CD14-positive monocyte (primary cell): ENCODE measurements around the gene FAM118B. TPM values are rescaled to one million over a fixed set of nuclear protein-coding genes. Genes with fewer than 3 reads are reported as not detected.

ENCODE experiments used
- DNase-seq, 3 donors: peaks; one replicate each; pipeline ENCODE4 v3.0.0-alpha.2; 2011 to 2022
- H2AFZ ChIP-seq: 2 replicates; pipeline ENCODE4 v1.6.0; 2012; ENCODE audit warnings: mild to moderate bottlenecking, low read depth, low read length, inconsistent platforms; ENCODE audit not compliant: insufficient read depth, poor library complexity, severe bottlenecking
- H3K27ac ChIP-seq, 2 donors: 1 replicate in 1 of 2; 2 replicates in 1 of 2; pipeline ENCODE4 v1.5.1; 2012 to 2013; ENCODE audit warnings: low read length in 2 of 2, control low read depth in 1 of 2, inconsistent platforms in 1 of 2, low read depth in 1 of 2, mild to moderate bottlenecking in 1 of 2
- H3K27me3 ChIP-seq, 2 donors: one replicate each; pipeline versions ENCODE4 v1.6.0 to v1.6.1; 2011 to 2013; ENCODE audit warnings: low read length in 2 of 2; ENCODE audit not compliant: control insufficient read depth in 2 of 2, insufficient read depth in 2 of 2
- H3K36me3 ChIP-seq, 2 donors: replicated peaks in 1 of 2; 1 replicate in 1 of 2; 2 replicates in 1 of 2; pipeline versions ENCODE4 v1.5.1 to v1.6.1; 2012 to 2013; ENCODE audit warnings: low read length in 2 of 2, control low read depth in 1 of 2, inconsistent platforms in 1 of 2, mild to moderate bottlenecking in 1 of 2; ENCODE audit not compliant: insufficient read depth in 2 of 2, control insufficient read depth in 1 of 2
- H3K4me1 ChIP-seq, 2 donors: 1 replicate in 1 of 2; 2 replicates in 1 of 2; pipeline versions ENCODE4 v1.5.1 to v1.6.1; 2012 to 2013; ENCODE audit warnings: low read length in 2 of 2, control low read depth in 1 of 2, inconsistent platforms in 1 of 2, mild to moderate bottlenecking in 1 of 2, moderate library complexity in 1 of 2; ENCODE audit not compliant: insufficient read depth in 2 of 2, control insufficient read depth in 1 of 2
- H3K4me2 ChIP-seq: replicated peaks from 2 replicates; pipeline ENCODE3; 2012; ENCODE audit warnings: low read length, moderate library complexity, mild to moderate bottlenecking; ENCODE audit not compliant: poor library complexity, severe bottlenecking; ENCODE audit errors: extremely low read depth
- H3K4me3 ChIP-seq, 3 experiments: fragments of 200-600 bp in 1 of 3; sonication (generic) in 1 of 3; replicated peaks in 1 of 3; 1 replicate in 2 of 3; 2 replicates in 1 of 3; pipeline ENCODE4 v1.5.1; 2011 to 2013; ENCODE audit warnings: low read length in 3 of 3, mild to moderate bottlenecking in 3 of 3, control low read depth in 2 of 3, low read depth in 2 of 3, inconsistent platforms in 1 of 3, moderate library complexity in 1 of 3
- H3K79me2 ChIP-seq: 2 replicates; pipeline ENCODE4 v1.6.0; 2012; ENCODE audit warnings: mild to moderate bottlenecking, control low read depth, inconsistent platforms, low read length, moderate library complexity; ENCODE audit not compliant: insufficient read depth
- H3K9ac ChIP-seq: 2 replicates; pipeline ENCODE4 v1.6.0; 2017; ENCODE audit warnings: low read length, mild to moderate bottlenecking; ENCODE audit not compliant: insufficient read depth, poor library complexity, severe bottlenecking
- H3K9me3 ChIP-seq, 2 donors: replicated peaks in 1 of 2; 1 replicate in 1 of 2; 2 replicates in 1 of 2; pipeline versions ENCODE4 v1.5.1 to v1.6.1; 2012 to 2013; ENCODE audit warnings: low read length in 2 of 2, control low read depth in 1 of 2; ENCODE audit not compliant: control insufficient read depth in 1 of 2, insufficient read depth in 1 of 2
- H4K20me1 ChIP-seq: 2 replicates; pipeline ENCODE4 v1.6.0; 2012; ENCODE audit warnings: mild to moderate bottlenecking, low read length, control low read depth, moderate library complexity; ENCODE audit not compliant: insufficient read depth
- H3K27ac Mint-ChIP-seq, 7 donors: one replicate each; pipeline ENCODE4 v1.8.0; 2020; ENCODE audit warnings: mild to moderate bottlenecking in 7 of 7, mixed read lengths in 7 of 7, moderate library complexity in 6 of 7, inconsistent platforms in 2 of 7
- H3K27me3 Mint-ChIP-seq, 3 donors: one replicate each; pipeline ENCODE4 v1.8.0; 2021 to 2022; ENCODE audit warnings: low read depth in 3 of 3, mild to moderate bottlenecking in 3 of 3, mixed read lengths in 3 of 3, moderate library complexity in 3 of 3, inconsistent platforms in 1 of 3
- H3K36me3 Mint-ChIP-seq, 2 donors: one replicate each; pipeline ENCODE4 v1.8.0; 2020; ENCODE audit warnings: mixed read lengths in 2 of 2, inconsistent platforms in 1 of 2, mild to moderate bottlenecking in 1 of 2
- H3K4me1 Mint-ChIP-seq: one replicate; pipeline ENCODE4 v1.8.0; 2020; ENCODE audit warnings: mild to moderate bottlenecking, mixed read lengths
- H3K4me3 Mint-ChIP-seq, 2 donors: one replicate each; pipeline ENCODE4 v1.8.0; 2020; ENCODE audit warnings: mild to moderate bottlenecking in 2 of 2, mixed read lengths in 2 of 2, moderate library complexity in 1 of 2
- H3K9me3 Mint-ChIP-seq, 7 donors: one replicate each; pipeline ENCODE4 v1.8.0; 2020 to 2022; ENCODE audit warnings: mixed read lengths in 7 of 7, mild to moderate bottlenecking in 6 of 7, moderate library complexity in 6 of 7, inconsistent platforms in 2 of 7
- CTCF ChIP-seq: fragments of 200-600 bp; IDR thresholded peaks from one replicate; pipeline ENCODE4 v1.8.0; 2022; ENCODE audit warnings: antibody characterized with exemption, mild to moderate bottlenecking
- WGBS: methylation state at CpG from one replicate; pipeline ENCODE4 v1.1.5; 2013; ENCODE audit warnings: missing lambda C conversion rate; ENCODE audit not compliant: insufficient coverage; 5-methylcytosine and 5-hydroxymethylcytosine counted together
- intact Hi-C, 2 donors: fragments of 100-400 bp; cut with micrococcal nuclease; formaldehyde crosslinking; loops; one replicate each; pipeline versions ENCODE4 v1.15.0 to v1.15.1; 2023
- polyA plus RNA-seq, 3 donors: library from polyadenylated mRNA; depleted of rRNA in 1 of 3; unstranded in 2 of 3; stranded (reverse) in 1 of 3; fragments of 300-500 nt in 2 of 3; fragments of >200 nt in 1 of 3; fragmentation: Illumina TruSeq in 2 of 3; gene quantifications; 1 replicate in 2 of 3; 2 replicates in 1 of 3; pipeline ENCODE4 v1.2.3, GENCODE V29; 2012 to 2021

FAM118B gene
- polyA plus RNA-seq, 3 donors, result 13.6 to 18.7 (median 16.5) TPM

- peaks cover 57% of the 10 kb centered on the region for H3K4me1 Mint-ChIP-seq
- peaks cover 26% of the 10 kb centered on the region for H4K20me1 ChIP-seq
- peaks cover 0 to 2% (median 0%) of the 10 kb centered on the region in 7 donors for H3K9me3 Mint-ChIP-seq
- H3K36me3 ChIP-seq, result peaks cover 5 to 16% of the 10 kb centered on the region in 2 donors
- H3K36me3 Mint-ChIP-seq, result peaks cover 16 to 20% of the 10 kb centered on the region in 2 donors
- H3K79me2 ChIP-seq, result peaks cover 61% of the 10 kb centered on the region
- H2AFZ ChIP-seq, result peak within 1 kb of the TSS; percentile 72
- peak within 1 kb of the TSS; percentile 80 for H3K4me2 ChIP-seq
- peak within 1 kb of the TSS; percentile 93 to 96 for H3K27ac ChIP-seq
- DNase-seq, result peak; percentile 79 to 82 (median 79)
- under 1% methylated on average over 73 of the region's 82 CpGs for WGBS
- H3K9ac ChIP-seq, result peak within 1 kb of the TSS; percentile 89
- H3K4me3 Mint-ChIP-seq, result peak within 1 kb of the TSS; percentile 97
- H3K27ac Mint-ChIP-seq, result peak within 1 kb of the TSS; percentile 98 to 99 (median 99)
- H3K9me3 ChIP-seq, result no peaks in the 10 kb centered on the region
- H3K27me3 Mint-ChIP-seq, result peaks cover 0 to 3% (median 2%) of the 10 kb centered on the region in 3 donors
- peaks cover 49 to 60% of the 10 kb centered on the region in 2 donors for H3K4me1 ChIP-seq
- peak within 1 kb of the TSS; percentile 70 to 85 (median 83) for H3K4me3 ChIP-seq
- no peak for TF ChIP-seq CTCF
- H3K27me3 ChIP-seq, result no peaks in the 10 kb centered on the region
- intact Hi-C loops, result no loop called here
Measured at GRCh38 chr11:126282736-126283591, 71.4 kb downstream of the FAM118B start, which contains the start of gene TIRAP. TIRAP (plus strand) TSS chr11:126283093; CDS start chr11:126290895, 7,802 bp downstream.

GRCh38 chr11:126284829-126285228, 73.2 kb downstream of the FAM118B start:
- Histone ChIP-seq H4K20me1 (peaks cover 37% of the 10 kb centered on the region), H3K4me1 (peaks cover 45 to 55% of the 10 kb centered on the region in 2 donors), H3K9me3 (no peaks in the 10 kb centered on the region), H2AFZ (no peak overlapping the region), H3K27ac (peak overlapping the region; percentile 30 to 93), H3K79me2 (peaks cover 73% of the 10 kb centered on the region), H3K27me3 (no peaks in the 10 kb centered on the region), H3K36me3 (peaks cover 14 to 31% of the 10 kb centered on the region in 2 donors), H3K4me3 (peak overlapping the region in 1 of 3 experiments; percentile 85), H3K4me2 (peak overlapping the region; percentile 80), H3K9ac (no peak overlapping the region)
- peak; percentile 89 to 96 (median 90) for DNase-seq
- intact Hi-C loops, result no loop called here
- Mint-ChIP-seq H3K4me1 (peaks cover 50% of the 10 kb centered on the region), H3K9me3 (peaks cover 0 to 2% (median 0%) of the 10 kb centered on the region in 7 donors), H3K36me3 (peaks cover 22 to 30% of the 10 kb centered on the region in 2 donors), H3K4me3 (peak overlapping the region; percentile 61 to 97), H3K27ac (peak overlapping the region; percentile 92 to 99 (median 99)), H3K27me3 (peaks cover 0 to 1% (median 0%) of the 10 kb centered on the region in 3 donors)
- WGBS, result no CpG with 5 or more reads among the region's 6 CpGs
- no peak for TF ChIP-seq CTCF
